Ishikawa (cell line): ENCODE results near the gene FNBP1.

Source experiments
- CEBPB ChIP-seq: IDR thresholded peaks from 2 replicates; pipeline ENCODE4 v1.6.1; 2012
- EP300 ChIP-seq: IDR thresholded peaks from 2 replicates; pipeline ENCODE4 v1.6.1; 2012; ENCODE audit warnings: borderline replicate concordance
- FOXM1 ChIP-seq: IDR thresholded peaks from 2 replicates; pipeline ENCODE4 v1.6.1; 2012; ENCODE audit warnings: low read depth, borderline replicate concordance
- MAX ChIP-seq: IDR thresholded peaks from 2 replicates; pipeline ENCODE4 v1.6.1; 2012
- NFIC ChIP-seq: IDR thresholded peaks from 2 replicates; pipeline ENCODE4 v1.6.1; 2012
- RAD21 ChIP-seq: IDR thresholded peaks from 2 replicates; pipeline ENCODE4 v1.6.1; 2012; ENCODE audit warnings: low read depth
- TAF1 ChIP-seq: IDR thresholded peaks from 2 replicates; pipeline ENCODE4 v1.6.1; 2012; ENCODE audit warnings: low read depth, mild to moderate bottlenecking
- TCF12 ChIP-seq: IDR thresholded peaks from 2 replicates; pipeline ENCODE4 v1.6.1; 2012; ENCODE audit warnings: low read depth
- TEAD4 ChIP-seq: IDR thresholded peaks from 2 replicates; pipeline ENCODE4 v1.6.1; 2012
- USF1 ChIP-seq: IDR thresholded peaks from 2 replicates; pipeline ENCODE4 v1.6.1; 2012
- TF ChIP-seq, protein P1 (sequence below): IDR thresholded peaks from 2 replicates; pipeline ENCODE4 v1.6.1; 2012; ENCODE audit warnings: low read depth, mild to moderate bottlenecking

- TF ChIP-seq TCF12 = no peak
- TF ChIP-seq MAX = no peak
- TF ChIP-seq, protein P1, sequence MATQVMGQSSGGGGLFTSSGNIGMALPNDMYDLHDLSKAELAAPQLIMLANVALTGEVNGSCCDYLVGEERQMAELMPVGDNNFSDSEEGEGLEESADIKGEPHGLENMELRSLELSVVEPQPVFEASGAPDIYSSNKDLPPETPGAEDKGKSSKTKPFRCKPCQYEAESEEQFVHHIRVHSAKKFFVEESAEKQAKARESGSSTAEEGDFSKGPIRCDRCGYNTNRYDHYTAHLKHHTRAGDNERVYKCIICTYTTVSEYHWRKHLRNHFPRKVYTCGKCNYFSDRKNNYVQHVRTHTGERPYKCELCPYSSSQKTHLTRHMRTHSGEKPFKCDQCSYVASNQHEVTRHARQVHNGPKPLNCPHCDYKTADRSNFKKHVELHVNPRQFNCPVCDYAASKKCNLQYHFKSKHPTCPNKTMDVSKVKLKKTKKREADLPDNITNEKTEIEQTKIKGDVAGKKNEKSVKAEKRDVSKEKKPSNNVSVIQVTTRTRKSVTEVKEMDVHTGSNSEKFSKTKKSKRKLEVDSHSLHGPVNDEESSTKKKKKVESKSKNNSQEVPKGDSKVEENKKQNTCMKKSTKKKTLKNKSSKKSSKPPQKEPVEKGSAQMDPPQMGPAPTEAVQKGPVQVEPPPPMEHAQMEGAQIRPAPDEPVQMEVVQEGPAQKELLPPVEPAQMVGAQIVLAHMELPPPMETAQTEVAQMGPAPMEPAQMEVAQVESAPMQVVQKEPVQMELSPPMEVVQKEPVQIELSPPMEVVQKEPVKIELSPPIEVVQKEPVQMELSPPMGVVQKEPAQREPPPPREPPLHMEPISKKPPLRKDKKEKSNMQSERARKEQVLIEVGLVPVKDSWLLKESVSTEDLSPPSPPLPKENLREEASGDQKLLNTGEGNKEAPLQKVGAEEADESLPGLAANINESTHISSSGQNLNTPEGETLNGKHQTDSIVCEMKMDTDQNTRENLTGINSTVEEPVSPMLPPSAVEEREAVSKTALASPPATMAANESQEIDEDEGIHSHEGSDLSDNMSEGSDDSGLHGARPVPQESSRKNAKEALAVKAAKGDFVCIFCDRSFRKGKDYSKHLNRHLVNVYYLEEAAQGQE = no peak
- TF ChIP-seq RAD21 = no peak
- no peak for TF ChIP-seq TEAD4
- TF ChIP-seq CEBPB = no peak
- TF ChIP-seq EP300 = no peak
- TF ChIP-seq TAF1 = no peak
- no peak for TF ChIP-seq FOXM1
- TF ChIP-seq NFIC = no peak
- no peak for TF ChIP-seq USF1
Observed at GRCh38 chr9:129845373-129845772, 197.6 kb downstream of the FNBP1 start.
